ENCODE results near the gene SSBP3. TPM values are rescaled to one million over a fixed set of nuclear protein-coding genes. Genes with fewer than 3 reads are reported as not detected.
"Not testable (repeated sequence)": the region's sequence is repeated elsewhere in the genome, so short reads cannot be mapped to it uniquely, and the experiment has no call there.

The SSBP3 gene
- total RNA-seq, 1 donor from 2014 or later: 51.0 TPM

DNA sequence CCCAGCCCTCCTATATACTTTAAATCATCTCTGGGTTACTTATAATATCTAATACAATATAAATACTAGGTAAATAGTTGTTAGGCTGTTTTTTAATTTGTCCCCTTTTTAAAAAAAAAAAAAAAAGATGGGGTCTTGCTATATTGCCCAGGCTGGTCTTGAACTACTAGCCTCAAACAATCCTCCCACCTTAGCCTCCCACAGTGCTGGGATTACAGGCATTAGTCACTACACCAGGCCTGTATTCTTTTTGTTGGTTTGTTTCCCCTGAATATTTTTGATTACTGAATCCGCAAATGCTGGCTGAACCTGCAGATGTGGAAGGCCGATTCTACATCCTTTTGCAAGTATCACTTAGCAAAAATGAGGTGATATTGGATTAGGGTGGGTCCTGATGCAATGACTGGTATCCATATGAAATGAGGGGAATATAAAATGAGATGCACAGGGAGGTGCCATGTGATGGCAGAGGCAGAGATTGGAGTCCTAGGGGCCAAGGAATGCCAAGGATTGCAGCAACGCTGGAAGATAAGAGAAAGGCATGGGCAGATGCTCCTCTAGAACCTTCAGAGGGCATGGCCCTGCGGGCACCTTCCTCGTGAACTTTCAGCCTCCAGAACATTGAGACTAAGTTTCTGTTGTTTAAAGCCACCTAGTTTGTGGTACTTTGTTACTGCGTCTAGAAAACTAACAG, 58.8 kb downstream of the SSBP3 start:
- DNase-seq (ENCODE audit: low spot score in 2 of 2): no peak
- Histone ChIP-seq H3K36me3 (no peaks in the 10 kb centered on the region), H3K4me1 (peaks cover 0 to 14% of the 10 kb centered on the region in 2 donors), H3K4me3 (no peak overlapping the region), H3K27ac (no peak overlapping the region), H3K27me3 (no peaks in the 10 kb centered on the region), H3K9me3 (no peaks in the 10 kb centered on the region)
- TF ChIP-seq, protein P1, sequence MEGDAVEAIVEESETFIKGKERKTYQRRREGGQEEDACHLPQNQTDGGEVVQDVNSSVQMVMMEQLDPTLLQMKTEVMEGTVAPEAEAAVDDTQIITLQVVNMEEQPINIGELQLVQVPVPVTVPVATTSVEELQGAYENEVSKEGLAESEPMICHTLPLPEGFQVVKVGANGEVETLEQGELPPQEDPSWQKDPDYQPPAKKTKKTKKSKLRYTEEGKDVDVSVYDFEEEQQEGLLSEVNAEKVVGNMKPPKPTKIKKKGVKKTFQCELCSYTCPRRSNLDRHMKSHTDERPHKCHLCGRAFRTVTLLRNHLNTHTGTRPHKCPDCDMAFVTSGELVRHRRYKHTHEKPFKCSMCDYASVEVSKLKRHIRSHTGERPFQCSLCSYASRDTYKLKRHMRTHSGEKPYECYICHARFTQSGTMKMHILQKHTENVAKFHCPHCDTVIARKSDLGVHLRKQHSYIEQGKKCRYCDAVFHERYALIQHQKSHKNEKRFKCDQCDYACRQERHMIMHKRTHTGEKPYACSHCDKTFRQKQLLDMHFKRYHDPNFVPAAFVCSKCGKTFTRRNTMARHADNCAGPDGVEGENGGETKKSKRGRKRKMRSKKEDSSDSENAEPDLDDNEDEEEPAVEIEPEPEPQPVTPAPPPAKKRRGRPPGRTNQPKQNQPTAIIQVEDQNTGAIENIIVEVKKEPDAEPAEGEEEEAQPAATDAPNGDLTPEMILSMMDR (IDR thresholded peaks at IDR 0.05): no peak
- intact Hi-C loops (cut with DNase I): no loop called here

DNA sequence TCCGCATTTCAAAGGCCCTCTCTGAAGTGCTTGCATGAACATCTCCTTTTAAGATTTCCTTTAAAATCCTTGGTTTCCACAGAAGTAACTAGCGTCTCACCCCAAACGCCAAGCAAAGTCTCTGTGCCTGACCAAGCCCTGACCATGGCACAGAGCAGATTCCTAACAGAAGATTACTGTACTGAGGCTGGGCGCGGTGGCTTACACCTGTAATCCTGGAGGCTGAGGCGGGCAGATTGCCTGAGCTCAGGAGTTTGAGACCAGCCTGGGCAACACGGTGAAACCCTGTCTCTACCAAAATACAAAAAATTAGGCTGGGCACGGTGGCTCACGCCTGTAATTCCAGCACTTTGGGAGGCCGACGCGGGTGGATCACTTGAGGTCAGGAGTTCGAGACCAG, 60.6 kb downstream of the SSBP3 start:
- H3K4me1 ChIP-seq; H3K27me3 ChIP-seq; DNase-seq (ENCODE audit: low spot score in 2 of 2); H3K36me3 ChIP-seq; H3K27ac ChIP-seq; H3K9me3 ChIP-seq; intact Hi-C loops (cut with DNase I); H3K4me3 ChIP-seq: not testable (repeated sequence)

DNA sequence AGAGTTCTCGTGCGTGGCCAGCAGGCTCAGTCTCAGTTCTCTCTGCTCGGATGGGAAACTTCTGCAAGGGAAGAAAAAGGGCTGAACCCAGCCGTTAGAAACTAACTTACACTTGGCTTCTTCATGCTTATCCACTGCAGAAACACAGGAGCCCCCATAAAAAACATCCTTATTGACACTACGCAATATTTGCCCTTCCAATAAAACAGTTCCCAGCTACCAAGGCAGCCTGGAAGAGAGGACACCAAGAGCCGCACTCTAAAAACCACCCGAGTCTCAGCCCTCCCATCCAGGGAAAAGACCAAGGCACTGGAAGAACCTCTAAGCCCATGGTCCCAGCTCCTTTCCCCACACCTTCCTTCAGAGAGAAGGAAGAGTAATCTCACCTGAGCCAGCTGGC, 61.1 kb downstream of the SSBP3 start:
- H3K27ac ChIP-seq: no peak overlapping the region
- intact Hi-C loops (cut with DNase I): no loop called here
- peaks cover 0 to 8% of the 10 kb centered on the region in 2 donors for H3K4me1 ChIP-seq
- TF ChIP-seq, protein P1 (IDR thresholded peaks at IDR 0.05): no peak
- no peaks in the 10 kb centered on the region for H3K9me3 ChIP-seq
- no peaks in the 10 kb centered on the region for H3K27me3 ChIP-seq
- DNase-seq (ENCODE audit: low spot score in 2 of 2): no peak
- H3K36me3 ChIP-seq: no peaks in the 10 kb centered on the region
- H3K4me3 ChIP-seq: no peak overlapping the region

- Histone ChIP-seq H3K27ac (peak overlapping the region in 1 of 2 donors; percentile 4), H3K27me3 (no peaks in the 10 kb centered on the region), H3K36me3 (peaks cover 0 to 2% of the 10 kb centered on the region in 2 donors), H3K4me1 (peaks cover 0 to 8% of the 10 kb centered on the region in 2 donors), H3K9me3 (no peaks in the 10 kb centered on the region), H3K4me3 (no peak overlapping the region)
- intact Hi-C loops (cut with DNase I): no loop called here
- no peak for DNase-seq (ENCODE audit: low spot score in 2 of 2)
- TF ChIP-seq, protein P1 (IDR thresholded peaks at IDR 0.05): no peak
Measured at GRCh38 chr1:54342742-54343687, 63.2 kb downstream of the SSBP3 start.

DNA sequence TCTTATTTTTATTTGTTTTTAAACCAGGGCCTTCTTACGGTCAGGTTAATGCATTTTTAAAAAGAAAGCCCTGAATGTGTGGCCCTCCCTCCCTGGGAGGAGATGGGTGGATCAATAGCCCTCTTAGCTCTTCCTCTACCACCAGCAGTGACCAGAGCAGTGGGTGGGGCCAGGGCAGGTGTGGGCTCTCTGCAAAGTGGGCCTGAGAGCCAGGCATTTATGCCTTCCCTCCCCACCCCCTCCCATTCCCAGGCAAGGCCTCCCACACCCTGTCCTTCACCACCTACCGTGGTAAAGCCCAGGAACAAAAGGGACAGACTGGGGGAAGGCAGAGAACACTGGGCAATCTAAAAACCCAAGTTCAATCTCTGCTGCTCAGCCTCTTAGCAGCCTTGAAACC, 63.9 kb downstream of the SSBP3 start:
- peaks cover 0 to 2% of the 10 kb centered on the region in 2 donors for H3K36me3 ChIP-seq
- peak overlapping the region; percentile 6 to 76 for H3K27ac ChIP-seq
- intact Hi-C loops (cut with DNase I): no loop called here
- no peak overlapping the region for H3K4me3 ChIP-seq
- H3K4me1 ChIP-seq: peaks cover 0 to 8% of the 10 kb centered on the region in 2 donors
- TF ChIP-seq, protein P1 (IDR thresholded peaks at IDR 0.05): no peak
- no peak for DNase-seq (ENCODE audit: low spot score in 2 of 2)
- H3K9me3 ChIP-seq: no peaks in the 10 kb centered on the region
- H3K27me3 ChIP-seq: no peaks in the 10 kb centered on the region

DNA sequence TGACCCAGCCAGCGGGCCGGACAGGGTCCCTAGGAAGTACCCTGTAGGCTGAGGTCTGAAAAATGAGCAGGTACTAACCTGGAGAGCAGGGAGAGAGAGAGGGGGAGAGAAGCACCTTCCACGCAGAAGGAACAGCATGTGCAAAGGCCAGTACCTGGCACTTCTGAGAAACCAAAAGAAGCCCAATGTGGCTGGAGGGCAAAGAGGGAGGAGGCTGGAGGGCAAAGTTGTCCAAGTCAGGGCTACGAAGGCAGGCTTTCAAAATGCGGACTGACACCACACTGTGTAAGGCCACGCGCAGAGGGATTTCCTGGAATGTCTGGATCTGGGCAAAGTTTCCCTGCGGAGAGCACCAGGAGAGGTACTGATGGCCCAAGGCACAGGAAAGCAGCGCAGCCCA, 64.4 kb downstream of the SSBP3 start:
- TF ChIP-seq, protein P1 (IDR thresholded peaks at IDR 0.05): no peak
- Histone ChIP-seq H3K9me3 (no peaks in the 10 kb centered on the region), H3K36me3 (peaks cover 0 to 2% of the 10 kb centered on the region in 2 donors), H3K27ac (peak overlapping the region; percentile 6 to 76), H3K4me3 (no peak overlapping the region), H3K27me3 (no peaks in the 10 kb centered on the region), H3K4me1 (peaks cover 0 to 8% of the 10 kb centered on the region in 2 donors)
- no peak for DNase-seq (ENCODE audit: low spot score in 2 of 2)
- intact Hi-C loops (cut with DNase I): loop anchor here (2.0 kb wide), 1 partner anchor 65 kb away; no protein-coding TSS in a partner anchor
